ENCODE measurements around the gene PPP1R12A.

GRCh38 chr12:79939728-79940310, 4.9 kb upstream of the PPP1R12A start:
- no peak for TF ChIP-seq POLR2A (IDR thresholded peaks at IDR 0.05; ENCODE audit: low read length)
- no peak for TF ChIP-seq GATA1 (IDR thresholded peaks at IDR 0.05; ENCODE audit: low read depth, low read length)
